Glomerular visceral epithelial cell (primary cell): ENCODE results near the gene LONP2.
"Not testable (repeated sequence)": the region's sequence is repeated elsewhere in the genome, so short reads cannot be mapped to it uniquely, and the experiment has no call there.

Experiments used
- DNase-seq: peaks from one replicate; pipeline ENCODE4 v3.0.0-alpha.2; 2016; ENCODE audit errors: extremely low spot score

LONP2 gene

DNA sequence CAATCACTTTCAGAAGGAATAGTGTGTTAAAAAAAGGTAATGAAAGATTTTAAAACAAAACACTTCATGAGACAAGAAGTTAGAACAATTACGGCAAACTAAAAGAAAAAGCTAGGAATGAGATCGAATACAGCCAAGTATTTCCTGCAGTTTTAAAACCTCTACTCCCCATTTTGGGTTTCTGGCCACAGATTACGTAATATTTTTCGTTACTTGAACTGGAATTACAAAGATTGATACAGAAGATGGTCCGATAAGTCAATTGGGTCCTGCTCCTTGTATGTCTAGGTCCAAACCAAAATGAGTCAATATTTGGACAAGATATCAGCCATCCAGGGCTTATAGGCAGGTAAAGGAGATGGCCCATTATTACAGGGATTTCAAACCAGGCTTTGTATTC lies 88.9 kb downstream of the LONP2 start:
- no peak for DNase-seq

DNA sequence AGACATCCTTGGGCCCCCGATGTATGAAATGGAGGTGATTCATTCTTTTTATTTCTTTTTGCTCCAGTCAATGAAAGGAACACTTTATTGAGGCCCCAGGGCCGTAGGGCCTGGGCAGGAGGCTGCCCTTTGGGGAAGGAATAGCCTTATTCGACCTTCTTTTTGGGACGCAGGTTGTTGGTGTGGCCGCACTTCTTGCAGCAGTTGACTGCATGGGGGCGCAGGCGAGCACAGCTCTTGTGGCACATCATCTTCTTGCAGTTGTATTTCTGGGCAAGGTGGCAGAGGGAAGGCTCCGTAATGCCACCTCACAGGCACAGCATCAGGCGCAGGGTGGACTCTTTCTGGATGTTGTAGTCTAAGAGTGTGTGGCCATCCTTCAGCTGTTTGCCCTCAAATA lies 90.2 kb downstream of the LONP2 start:
- DNase-seq = no peak

DNA sequence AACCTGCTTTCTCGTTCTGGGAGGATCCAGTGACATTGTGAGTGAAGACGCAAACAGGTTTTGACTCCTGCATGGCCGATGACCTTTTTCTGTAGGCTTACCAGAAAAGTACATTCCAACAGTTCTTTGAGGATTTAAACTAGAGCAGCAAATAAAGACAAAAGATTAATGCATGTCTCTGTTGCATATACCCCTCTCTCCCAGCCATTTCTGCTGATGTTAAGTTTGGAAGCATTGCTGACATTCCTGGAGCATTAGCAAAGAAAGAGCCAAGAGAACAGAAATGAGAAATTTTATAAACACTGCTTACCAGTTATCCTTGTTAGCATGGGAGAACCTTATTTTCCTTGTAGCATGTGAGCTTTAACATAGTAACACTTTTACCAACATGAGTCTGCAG lies 91.9 kb downstream of the LONP2 start:
- no peak for DNase-seq

DNA sequence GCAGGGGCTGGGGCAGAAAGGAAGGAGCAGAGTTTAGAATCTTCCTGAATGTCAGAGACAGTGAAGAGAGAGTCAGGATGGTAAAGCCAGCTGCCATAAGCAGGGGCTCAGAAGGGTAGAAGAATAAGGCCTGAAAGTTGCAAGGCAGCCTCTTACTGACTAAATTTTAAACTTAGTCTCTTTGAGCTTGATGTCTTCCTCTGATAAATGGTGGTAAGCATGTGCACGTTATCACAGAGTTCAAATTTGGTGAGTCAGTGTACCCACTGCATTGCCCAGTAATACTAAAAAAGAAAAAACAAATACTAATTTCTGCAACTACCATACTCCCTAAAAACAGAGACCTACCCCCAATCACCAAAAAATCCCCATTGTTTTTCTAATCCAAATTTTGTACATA lies 96.0 kb downstream of the LONP2 start:
- no peak for DNase-seq

DNA sequence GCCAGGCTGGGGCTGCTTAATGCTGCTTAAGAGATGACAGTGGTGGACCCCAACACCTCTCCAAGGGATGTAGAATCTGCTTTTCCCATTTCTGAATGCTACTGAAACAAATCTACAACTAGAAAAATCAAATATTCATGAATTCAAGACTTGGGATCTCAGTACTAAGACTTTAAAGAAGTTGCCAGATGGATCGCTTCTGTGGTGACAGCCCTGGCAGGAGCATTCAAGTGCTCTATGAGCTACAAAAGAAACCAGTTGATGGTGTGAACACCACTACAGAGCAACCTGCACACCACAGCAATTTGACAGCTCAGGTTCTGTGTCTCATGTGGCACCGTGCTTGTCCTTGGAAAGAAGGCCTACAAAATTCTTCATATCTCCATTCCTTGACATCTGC lies 98.5 kb downstream of the LONP2 start:
- no peak for DNase-seq

DNA sequence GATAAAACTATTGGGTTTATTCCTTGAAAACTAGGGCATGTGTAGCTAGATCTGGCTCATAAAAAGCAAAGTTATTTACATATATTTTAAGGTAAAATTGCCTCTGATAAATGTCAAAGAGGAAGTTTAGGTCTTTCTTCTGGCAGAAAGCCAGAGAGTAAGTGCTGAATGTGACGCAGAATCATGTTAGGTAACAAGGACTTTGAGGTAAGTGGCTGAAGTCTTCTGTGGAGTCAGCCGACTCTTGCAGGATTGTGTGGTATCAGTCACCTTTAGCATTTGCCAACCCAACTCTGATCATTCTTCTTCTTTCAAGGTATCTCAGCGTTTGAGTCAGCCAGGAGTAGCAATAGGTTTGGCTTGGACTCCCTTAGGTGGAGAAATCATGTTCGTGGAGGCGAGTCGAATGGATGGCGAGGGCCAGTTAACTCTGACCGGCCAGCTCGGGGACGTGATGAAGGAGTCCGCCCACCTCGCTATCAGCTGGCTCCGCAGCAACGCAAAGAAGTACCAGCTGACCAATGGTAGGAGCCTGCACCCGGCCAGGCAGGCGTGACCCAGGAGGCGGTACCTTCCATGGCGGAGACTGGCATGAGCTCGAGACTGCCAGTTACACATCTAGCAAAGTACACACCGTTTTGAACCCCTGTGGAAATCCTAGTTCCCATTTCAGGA lies 103.2 kb downstream of the LONP2 start:
- DNase-seq = no peak

DNA sequence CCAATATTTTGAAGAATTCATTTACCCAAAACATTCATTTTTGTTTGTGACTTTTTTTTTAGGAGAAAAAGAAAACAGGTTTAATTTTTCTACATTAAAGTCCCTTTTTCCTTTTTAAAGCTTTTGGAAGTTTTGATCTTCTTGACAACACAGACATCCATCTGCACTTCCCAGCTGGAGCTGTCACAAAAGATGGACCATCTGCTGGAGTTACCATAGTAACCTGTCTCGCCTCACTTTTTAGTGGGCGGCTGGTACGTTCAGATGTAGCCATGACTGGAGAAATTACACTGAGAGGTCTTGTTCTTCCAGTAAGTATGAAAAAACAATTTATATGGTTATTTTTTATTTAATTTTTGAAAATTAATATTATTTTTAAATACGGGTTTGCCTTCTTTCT lies 103.9 kb downstream of the LONP2 start:
- no peak for DNase-seq

DNA sequence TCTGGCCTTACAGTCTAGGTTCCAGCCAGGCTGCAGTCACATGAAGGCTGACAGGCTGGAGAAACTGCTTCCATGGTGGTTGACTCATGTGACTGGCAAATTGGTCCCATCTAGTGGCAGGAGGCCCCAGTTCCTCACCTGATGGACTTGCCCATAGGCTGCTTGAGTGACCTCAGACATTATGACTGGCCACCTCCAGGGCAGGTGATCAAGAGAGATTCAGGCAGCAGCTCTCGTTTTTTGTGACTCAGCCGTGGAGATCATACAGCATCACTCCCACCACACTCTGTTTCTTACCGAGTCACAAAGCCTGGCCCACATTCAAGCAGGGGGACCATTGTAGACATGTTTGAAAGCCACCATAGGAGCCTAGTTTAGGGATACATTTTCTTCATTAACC lies 106.6 kb downstream of the LONP2 start:
- DNase-seq = peak; percentile 7

DNA sequence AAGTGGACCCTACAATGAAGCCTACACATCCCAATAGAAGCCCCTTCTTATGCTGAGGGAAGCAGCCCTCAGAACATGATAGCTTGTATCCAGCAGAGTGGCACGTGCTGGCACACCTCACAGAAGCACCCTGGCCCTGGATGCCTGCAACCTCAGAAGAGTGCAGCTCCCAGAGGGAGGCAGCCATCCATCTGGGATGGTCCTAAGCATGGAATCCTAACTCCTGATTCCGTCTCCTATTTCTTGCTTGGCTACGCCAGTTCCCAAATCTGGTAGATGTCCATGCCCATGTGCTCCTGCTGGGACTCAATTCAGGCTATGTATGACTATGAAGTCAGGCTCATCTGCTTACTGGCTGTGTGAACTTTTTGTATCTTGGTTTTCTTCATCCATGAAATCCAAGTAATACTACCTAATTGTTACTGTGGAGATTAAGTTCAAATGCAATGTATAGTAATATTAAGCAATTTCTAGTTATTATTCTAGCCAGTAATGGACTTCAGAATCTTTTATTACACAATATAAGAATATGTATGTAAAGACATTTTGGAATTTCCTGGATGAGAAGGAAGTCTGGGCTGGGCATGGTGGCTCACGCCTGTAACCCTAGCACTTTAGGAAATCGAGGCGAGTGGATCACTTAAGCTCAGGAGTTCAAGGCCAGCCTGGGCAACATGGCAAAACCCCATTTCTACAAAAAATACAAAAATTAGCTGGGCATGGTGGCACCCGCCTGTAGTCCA lies 108.7 kb downstream of the LONP2 start:
- no peak for DNase-seq

DNA sequence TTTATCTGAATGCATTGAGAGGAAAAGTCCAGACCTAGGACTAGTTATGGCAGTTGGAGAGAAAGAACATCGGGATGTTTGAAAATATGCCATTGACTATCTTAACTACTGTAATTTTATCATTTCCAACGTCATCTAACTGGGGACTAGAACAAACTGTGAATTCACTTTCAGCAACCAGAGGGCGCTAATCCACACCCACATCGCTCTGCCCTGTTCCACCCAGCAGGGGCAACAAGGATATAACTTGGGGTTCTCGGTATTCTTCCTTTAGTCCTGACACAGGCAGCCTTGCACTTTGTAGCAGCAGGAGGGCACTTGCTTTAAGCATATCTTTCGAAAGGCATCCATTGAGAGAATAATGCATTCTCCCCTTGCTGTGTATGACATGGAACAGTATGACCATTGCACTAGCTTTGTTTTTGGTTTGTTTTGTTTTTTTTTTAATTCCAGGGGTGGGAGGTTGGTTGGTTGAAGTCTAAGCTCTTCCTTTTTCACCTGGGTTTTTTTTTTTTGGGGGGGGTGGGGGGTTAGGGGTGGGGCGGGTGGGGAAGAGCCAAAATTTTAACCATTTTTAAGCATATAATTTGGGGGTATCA lies 109.6 kb downstream of the LONP2 start:
- peak; percentile 72 for DNase-seq

DNA sequence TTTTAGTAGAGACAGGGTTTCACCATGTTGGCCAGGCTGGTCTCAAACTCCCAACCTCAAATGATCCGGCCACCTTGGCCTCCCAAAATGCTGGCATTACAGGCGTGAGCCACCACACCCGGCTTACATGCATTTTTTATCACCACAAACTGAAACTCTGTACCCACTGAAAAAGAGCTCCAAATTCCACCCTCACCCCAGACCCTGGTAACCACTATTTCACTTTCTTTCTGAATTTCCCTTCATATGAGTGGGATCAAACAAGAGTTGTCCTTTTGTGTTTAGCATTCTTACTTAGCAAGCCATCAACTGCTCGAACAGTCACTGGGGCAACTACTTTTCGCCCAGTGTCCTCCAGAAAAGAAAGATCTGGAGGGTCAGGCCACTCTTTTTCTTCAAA lies 110.3 kb downstream of the LONP2 start:
- not testable (repeated sequence) for DNase-seq

DNA sequence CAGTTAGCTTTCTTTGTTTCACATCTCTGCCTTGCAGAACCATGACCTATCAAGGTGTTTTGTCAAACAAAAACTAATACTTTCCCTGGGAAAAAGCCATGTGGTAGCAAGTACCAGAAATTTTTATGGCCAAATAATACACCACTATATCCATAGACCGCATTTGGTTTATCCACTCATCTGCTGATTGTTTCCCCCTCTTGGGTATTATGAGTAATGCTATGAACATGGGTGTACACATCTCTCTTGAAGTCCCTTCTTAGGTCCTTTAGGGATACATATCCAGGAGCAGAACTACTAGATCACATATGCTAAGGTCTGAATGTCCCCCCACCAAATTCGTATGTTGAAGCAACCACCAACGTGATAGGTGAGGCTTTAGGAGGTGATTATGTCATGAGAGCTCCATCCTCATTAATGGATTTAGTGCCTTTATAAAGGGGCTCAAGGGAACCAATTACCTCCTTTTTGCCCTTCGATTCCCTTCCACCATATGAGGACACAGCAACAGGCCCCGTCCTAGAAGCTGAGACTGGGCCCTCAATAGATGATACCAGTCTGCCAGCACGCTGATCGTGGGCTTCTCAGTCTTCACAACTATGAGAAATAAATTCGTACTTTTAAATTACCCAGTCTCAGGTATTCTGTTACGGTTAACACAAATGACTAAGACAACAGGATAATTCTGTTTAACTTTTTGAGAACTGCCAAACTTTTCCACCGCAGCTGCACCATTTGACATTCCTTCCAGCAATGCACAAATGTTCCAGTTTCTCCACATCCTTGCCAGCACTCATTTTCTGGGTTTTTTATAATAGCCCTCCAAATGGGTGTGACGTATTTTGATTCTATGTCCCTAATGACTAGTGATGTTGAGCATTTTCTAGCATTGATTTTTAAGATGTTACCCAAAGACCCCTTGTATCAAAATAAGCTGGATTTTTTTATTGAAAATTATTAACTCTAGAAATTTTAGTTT lies 111.1 kb downstream of the LONP2 start:
- DNase-seq = no peak

DNA sequence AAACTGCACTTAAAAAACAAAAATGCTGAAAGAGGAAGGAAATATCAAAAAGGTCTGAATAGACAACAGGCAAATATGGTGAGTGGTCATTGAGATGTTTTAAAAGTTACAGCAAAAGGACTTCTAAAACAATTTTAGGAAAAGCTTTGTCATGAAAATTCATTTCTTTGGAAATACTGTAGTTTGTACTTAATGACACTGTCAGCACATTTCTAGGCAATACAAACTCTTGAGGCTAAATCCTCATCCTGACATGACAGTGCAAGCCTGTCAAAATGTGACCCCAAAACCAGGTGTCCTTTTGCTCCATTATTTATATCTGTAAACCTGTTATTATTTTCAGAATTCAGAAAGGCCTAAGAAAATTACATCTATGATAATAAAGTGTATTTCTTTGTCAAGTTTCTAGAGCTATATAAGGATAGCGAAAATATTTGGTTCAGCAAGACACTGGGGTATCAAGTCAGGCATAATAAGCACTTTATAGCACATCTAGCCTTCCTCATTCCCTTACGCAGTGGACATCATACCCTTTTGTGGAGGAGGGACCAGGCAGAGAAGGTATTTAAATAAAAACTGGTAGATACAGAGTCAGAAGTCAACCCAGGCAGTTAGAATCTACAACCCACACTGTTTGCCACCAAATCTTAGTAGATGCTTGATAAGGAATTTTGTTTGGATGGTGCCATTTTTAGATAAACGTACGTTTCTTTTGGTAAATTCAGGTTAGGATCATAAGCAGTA lies 112.7 kb downstream of the LONP2 start:
- DNase-seq = no peak

DNA sequence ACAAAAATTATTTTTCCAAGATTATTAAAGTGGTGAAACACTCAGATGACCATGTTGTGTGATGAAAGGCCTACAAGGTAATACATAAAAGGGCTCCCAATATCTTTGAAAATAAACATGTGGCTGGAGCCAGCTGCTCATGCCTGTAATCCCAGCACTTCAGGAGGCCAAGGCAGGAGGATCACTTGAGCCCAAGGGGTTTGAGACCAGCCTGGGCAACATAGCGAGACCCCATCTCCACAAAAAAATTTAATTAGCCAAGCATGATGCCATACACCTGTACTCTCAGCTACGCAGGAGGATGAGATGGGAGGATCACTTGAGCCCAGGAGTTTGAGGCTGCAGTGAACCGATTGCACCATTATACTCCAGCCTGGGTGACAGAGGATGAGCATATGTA lies 114.3 kb downstream of the LONP2 start:
- no peak for DNase-seq

DNA sequence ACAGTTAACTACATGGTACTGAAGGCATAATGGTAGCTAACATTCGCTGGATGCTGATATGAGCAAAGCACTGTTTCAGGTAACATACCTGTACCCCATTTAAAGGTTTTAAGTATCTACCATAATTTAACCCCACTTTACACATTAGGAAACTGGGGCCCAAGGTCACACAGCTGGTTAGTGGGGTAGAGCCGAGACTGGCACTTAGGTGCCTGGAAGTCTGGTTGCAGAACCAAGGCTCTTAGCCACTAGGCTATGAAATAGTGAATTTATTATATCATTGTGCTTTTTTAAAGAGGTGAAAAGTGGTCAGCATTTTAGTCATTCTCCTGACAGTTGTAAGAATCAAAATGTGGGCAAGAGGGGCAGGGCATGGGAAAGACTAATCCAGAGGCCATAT lies 115.9 kb downstream of the LONP2 start:
- DNase-seq = no peak

DNA sequence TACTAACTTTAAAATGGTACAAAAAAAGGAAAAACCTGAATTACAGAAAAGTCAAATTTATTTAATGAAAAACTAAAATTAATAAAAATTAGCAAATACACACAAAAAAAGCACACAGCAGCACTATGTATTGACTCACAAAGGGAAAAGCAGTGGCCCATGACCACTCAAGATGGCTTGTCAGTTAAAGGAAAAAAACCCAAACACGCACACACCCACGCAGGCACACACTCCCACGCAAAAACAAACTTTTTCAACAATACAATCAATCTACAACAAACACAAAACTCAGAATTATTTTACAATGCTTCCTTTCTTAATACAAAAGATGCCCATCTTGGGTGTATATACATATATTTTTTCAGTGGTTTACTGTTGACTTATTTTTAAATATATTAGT lies 116.9 kb downstream of the LONP2 start:
- peak; percentile 13 for DNase-seq

DNA sequence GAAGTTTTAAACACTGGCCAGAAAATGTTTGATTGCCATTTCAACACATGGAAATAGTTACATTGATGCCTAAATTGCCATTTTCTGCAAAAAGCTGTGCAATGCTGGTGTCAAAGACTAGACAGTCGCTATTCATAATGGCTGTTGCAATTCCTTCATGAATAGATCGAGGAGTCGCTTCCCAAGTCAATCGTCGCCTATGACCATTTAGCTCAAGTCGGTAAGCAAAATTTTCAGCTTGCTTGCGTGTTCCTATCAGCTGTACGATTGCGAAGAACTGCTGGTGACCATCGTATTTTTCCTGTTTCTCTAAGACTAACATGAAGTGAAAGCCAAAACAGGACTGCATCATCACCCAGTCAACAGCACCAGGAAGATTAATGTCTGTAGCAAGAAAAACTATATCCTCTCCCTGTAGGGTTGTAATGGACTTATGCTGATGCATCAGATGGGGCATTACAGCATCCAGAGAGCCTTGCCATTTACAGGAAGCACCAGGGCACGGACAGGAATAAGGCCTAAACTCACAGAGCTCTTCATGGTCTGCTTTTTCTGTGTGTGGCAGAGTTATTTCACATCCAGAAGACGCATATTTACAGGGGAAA lies 117.5 kb downstream of the LONP2 start:
- DNase-seq = no peak

DNA sequence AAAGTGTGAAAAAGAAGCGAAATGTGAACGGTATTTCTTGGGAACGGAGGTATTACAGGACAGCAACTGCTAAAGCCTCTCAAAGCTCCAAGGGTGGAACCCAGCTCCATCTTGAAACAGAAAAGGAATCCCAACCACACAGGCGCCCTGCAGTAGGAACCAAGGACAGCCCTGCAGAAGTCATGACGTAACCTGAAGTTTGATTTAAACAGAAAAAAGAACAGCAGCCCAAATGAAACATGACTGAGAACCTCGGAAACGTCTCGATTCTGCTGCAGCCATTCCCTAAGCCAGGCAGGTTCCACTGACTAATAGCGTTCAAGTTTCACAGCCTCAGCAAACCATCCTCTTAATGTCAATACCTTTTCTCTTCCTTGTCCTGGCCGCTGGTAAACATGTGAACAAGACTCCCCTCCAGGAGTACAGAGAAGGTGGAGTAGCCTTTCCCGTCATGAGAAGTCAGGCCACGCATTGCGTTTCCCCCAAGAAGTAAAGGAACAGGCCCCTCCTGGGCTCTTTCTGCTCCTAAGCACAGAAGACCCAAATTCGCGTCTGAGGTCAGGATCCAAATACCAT lies 121.0 kb downstream of the LONP2 start:
- DNase-seq = no peak

DNA sequence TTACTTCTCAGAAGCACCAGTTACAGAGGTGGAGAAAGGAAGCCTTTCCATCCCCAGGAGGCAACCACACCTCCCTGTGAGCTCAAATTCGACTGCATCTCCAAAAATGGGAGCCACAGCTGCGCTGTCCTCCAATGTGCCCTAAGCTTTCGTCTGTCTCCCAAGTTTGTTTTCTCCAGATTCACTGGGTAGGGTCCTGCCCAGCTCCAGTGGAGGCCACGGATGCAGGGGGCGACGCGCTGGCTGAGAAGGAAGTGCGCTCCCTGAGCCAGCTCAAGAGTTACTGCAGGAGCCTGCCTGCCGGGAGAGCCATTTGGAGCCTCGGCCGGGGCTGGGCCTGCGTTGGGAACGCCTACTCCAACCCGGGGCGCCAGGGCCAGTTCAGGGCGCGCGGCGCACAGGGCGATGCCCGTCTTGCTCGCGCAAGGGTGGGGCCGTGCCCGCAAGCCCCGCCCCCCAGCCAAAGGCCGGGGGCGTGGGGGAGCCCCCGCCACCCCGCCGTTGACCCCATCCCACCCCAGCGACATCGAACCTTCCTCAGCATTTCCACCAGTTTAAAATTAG lies 121.6 kb downstream of the LONP2 start:
- DNase-seq = peak; percentile 86
